Measurements from ENCODE around the gene PBRM1. TPM values are rescaled to one million over a fixed set of nuclear protein-coding genes. Genes with fewer than 3 reads are reported as not detected.

PBRM1 gene
- total and polyA plus RNA-seq, 2 of the 8 experiments (the other 6 are each of a cell fraction or from before 2014, with no cell fraction given) = 19.3 to 65.8 TPM

DNA sequence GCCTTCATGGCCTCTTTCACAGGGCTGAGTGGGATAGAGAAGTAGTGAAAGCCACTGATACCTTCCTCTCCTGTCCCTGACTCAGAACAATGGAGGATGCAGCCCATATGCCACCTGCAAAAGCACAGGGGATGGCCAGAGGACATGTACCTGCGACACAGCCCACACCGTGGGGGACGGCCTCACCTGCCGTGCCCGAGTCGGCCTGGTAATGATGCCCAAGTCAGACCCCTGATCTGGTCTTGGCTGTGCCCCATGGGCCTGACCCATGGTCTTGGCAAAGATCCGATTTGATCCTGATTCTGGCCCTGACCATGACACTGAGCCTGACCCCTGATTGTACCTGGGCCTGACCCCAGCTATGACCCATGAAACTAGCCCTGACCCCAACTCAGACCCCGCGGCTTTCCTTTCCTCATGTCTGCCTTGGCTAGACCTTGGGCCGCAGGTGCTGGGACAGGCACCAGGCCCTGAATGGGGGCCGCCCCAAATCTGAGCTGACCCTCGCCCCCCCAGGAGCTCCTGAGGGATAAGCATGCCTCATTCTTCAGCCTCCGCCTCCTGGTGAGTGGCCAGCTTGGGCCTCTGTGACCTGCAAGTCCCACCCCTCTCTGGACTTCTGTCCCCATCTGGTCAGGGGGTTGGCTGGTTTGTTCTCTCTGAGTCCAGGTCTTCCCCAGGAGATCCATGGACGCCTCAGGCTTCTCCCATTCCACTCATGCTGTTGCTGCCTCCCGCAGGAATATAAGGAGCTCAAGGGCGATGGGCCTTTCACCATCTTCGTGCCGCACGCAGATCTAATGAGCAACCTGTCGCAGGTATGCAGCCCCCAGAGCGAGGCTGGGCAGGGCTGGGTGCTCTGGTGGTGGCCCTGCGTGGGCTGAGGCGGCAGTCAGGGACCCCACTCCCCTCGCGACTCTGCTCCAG is 167.7 kb downstream of the PBRM1 start:
- H3K4me1 ChIP-seq (replicated peaks in 1 of 4; ENCODE audit: control insufficient read depth in 3 of 4, insufficient read depth in 4 of 4, low read length in 3 of 4) = peaks cover 0 to 6% (median 4%) of the 10 kb centered on the region in 4 experiments; a peak in 5 of 7 replicates
- H2BK20ac ChIP-seq (ENCODE audit: low read length) = no peak overlapping the region
- no peaks in the 10 kb centered on the region for H3K9me3 ChIP-seq (ENCODE audit: insufficient read depth in 2 of 2, low read depth in 1 of 2, low read length in 1 of 2)
- H3K56ac ChIP-seq (replicated peaks; ENCODE audit: insufficient read length, low read depth, low read length) = no peak overlapping the region
- peak overlapping the region; percentile 91 for H2AFZ ChIP-seq (ENCODE audit: low read length)
- ChIA-PET POLR2A (ENCODE audit: partially characterized antibody) (interaction anchor here (1.3 to 4.4 kb wide), 6 partner anchors 11 to 60 kb away, joined by 4 to 25 read pairs (median 8); partner anchors contain the start of gene UQCC5), CTCF (ENCODE audit: partially characterized antibody) (interaction anchor here (0.8 to 4.4 kb wide), 11 partner anchors 8 to 133 kb away, joined by 3 to 20 read pairs (median 6); no protein-coding TSS in a partner anchor)
- peak overlapping the region; percentile 25; the same call in 1 of the 2 replicates for H3K18ac ChIP-seq (ENCODE audit: extremely low read depth, low read length)
- H3K23ac ChIP-seq (ENCODE audit: insufficient read length) = no peak overlapping the region
- H2BK5ac ChIP-seq (ENCODE audit: low read depth, low read length) = peak overlapping the region; percentile 52; the same call in 1 of the 2 replicates
- WGBS, 2 experiments (ENCODE audit: extremely low coverage in 1 of 2, insufficient coverage in 1 of 2, insufficient read length in 1 of 2, insufficient replicate concordance in 2 of 2, low coverage in 1 of 2, low lambda C conversion rate in 2 of 2, missing lambda C conversion rate in 1 of 2) = 72% methylated on average over 22 of the region's 25 CpGs; no CpG with 5 or more reads in 1 of the 2 experiments
- H3K4ac ChIP-seq (replicated peaks; ENCODE audit: insufficient read length, low read depth, low read length) = peak overlapping the region; percentile 27
- peak overlapping the region; percentile 58; the same call in 1 of the 2 replicates for H2AK5ac ChIP-seq (ENCODE audit: low read depth, low read length)
- H3K4me3 ChIP-seq (ENCODE audit: extremely low read depth in 1 of 4, insufficient read depth in 2 of 4, low read depth in 3 of 4, low read length in 4 of 4) = peak overlapping the region; percentile 27 to 60 (median 32); a peak in 7 of 8 replicates
- H3K14ac ChIP-seq (ENCODE audit: insufficient read length) = no peak overlapping the region
- no peaks in the 10 kb centered on the region for H3K79me1 ChIP-seq (ENCODE audit: low read depth, low read length)
- H3K27ac ChIP-seq (ENCODE audit: low read depth, low read length) = no peak overlapping the region
- TF ChIP-seq RAD21 (IDR thresholded peaks at IDR 0.05 in 1 of 2, conservative IDR thresholded peaks at IDR 0.05 in 1 of 2; ENCODE audit: low read depth in 2 of 2, low read length in 2 of 2) (peak in 1 of 2 experiments; percentile 17; a peak in 1 of 4 replicates), CBX5 (IDR thresholded peaks at IDR 0.05; ENCODE audit: low read depth, low read length) (no peak)
- H3K4me2 ChIP-seq (ENCODE audit: insufficient read depth in 1 of 2, low read depth in 2 of 2, low read length in 2 of 2) = peak overlapping the region; percentile 58 to 89
- H4K5ac ChIP-seq (ENCODE audit: insufficient read length, low read depth, low read length) = no peak overlapping the region
- no peak overlapping the region; the same call in 1 of the 2 replicates for H2BK15ac ChIP-seq (ENCODE audit: low read length)
- H3K9ac ChIP-seq (replicated peaks in 1 of 4; ENCODE audit: extremely low read depth in 1 of 4, low read depth in 3 of 4, low read length in 3 of 4) = no peak overlapping the region
- H2BK120ac ChIP-seq (replicated peaks; ENCODE audit: low read depth, low read length) = no peak overlapping the region
- peaks cover 0 to 11% (median 4%) of the 10 kb centered on the region in 4 experiments; a peak in 5 of 7 replicates for H3K27me3 ChIP-seq (replicated peaks in 1 of 4; ENCODE audit: control insufficient read depth in 3 of 4, extremely low read depth in 1 of 4, insufficient read depth in 3 of 4, low read length in 3 of 4)
- peaks cover 0 to under 1% (median 0%) of the 10 kb centered on the region in 4 experiments; a peak in 1 of 8 replicates for H3K36me3 ChIP-seq (ENCODE audit: control insufficient read depth in 2 of 4, insufficient read depth in 4 of 4, low read length in 3 of 4)
- no peak for DNase-seq (ENCODE audit: low read depth in 1 of 2, low spot score in 2 of 2)
- H4K91ac ChIP-seq (replicated peaks; ENCODE audit: insufficient read length, low read length) = peak overlapping the region; percentile 11
- H3K23me2 ChIP-seq (ENCODE audit: low read depth, low read length) = no peaks in the 10 kb centered on the region; the same call in 1 of the 2 replicates
- FAIRE-seq = no peak
- peaks cover 0 to 7% of the 10 kb centered on the region in 2 experiments for H4K20me1 ChIP-seq (replicated peaks in 1 of 2; ENCODE audit: control insufficient read depth in 1 of 2, insufficient read depth in 2 of 2, low read length in 2 of 2)
- no peaks in the 10 kb centered on the region for H3K79me2 ChIP-seq (ENCODE audit: control insufficient read depth in 1 of 2, insufficient read depth in 2 of 2, low read length in 2 of 2)
- H2BK12ac ChIP-seq (ENCODE audit: low read depth, low read length) = peak overlapping the region; percentile 43; the same call in 1 of the 2 replicates
- H4K8ac ChIP-seq (ENCODE audit: extremely low read depth, insufficient read depth, low read length) = peak overlapping the region; percentile 91

Measured in H1 (cell line).